Prostate gland (tissue), 2 donors: Measurements from ENCODE around the gene IL2.

ENCODE experiments used
- POLR2A ChIP-seq: fragments of 450-650 bp; IDR thresholded peaks from one replicate; pipeline ENCODE4 v1.6.1; 2016; ENCODE audit warnings: antibody characterized with exemption, mild to moderate bottlenecking
- POLR2AphosphoS5 ChIP-seq: sonication (generic); formaldehyde crosslinking; IDR thresholded peaks from one replicate; pipeline ENCODE4 v1.6.1; 2017; ENCODE audit warnings: antibody characterized with exemption
- TF ChIP-seq, protein P1 (sequence below), 4 experiments: fragments of 200-600 bp in 2 of 4; fragments of 450-650 bp in 2 of 4; sonication (generic) in 2 of 4; IDR thresholded peaks; 1 replicate in 3 of 4; 2 replicates in 1 of 4; pipeline ENCODE4 v1.5.1; 2016 to 2019; ENCODE audit warnings: antibody characterized with exemption in 4 of 4, mild to moderate bottlenecking in 2 of 4, moderate library complexity in 2 of 4

DNA sequence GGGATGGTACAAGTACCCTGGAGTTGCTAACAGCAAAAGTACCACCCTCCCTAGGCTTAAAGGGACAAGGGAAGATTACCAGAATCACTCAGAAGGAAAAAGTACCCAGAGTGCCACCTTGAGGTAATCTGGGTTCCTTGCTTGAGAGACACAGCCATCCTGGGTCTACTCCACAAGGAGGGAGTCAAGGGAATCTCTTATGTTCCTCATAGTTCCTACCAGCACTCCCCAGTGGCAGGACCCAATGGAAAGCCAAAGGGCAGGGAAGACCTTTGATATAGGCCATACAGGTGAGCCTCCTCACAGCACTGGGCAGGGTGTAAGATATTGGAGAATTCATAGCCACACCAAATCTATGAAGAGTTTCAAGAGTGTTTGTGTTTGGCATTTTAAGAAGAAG is 5.7 kb downstream of the IL2 start:
- TF ChIP-seq, protein P1, sequence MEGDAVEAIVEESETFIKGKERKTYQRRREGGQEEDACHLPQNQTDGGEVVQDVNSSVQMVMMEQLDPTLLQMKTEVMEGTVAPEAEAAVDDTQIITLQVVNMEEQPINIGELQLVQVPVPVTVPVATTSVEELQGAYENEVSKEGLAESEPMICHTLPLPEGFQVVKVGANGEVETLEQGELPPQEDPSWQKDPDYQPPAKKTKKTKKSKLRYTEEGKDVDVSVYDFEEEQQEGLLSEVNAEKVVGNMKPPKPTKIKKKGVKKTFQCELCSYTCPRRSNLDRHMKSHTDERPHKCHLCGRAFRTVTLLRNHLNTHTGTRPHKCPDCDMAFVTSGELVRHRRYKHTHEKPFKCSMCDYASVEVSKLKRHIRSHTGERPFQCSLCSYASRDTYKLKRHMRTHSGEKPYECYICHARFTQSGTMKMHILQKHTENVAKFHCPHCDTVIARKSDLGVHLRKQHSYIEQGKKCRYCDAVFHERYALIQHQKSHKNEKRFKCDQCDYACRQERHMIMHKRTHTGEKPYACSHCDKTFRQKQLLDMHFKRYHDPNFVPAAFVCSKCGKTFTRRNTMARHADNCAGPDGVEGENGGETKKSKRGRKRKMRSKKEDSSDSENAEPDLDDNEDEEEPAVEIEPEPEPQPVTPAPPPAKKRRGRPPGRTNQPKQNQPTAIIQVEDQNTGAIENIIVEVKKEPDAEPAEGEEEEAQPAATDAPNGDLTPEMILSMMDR (IDR thresholded peaks at IDR 0.05): no peak
- TF ChIP-seq POLR2A: no peak
- TF ChIP-seq POLR2AphosphoS5: no peak
